Globus pallidus (tissue), 1 donor: ENCODE data around the gene NKAP.
"Not testable (repeated sequence)": the region's sequence is repeated elsewhere in the genome, so short reads cannot be mapped to it uniquely, and the experiment has no call there.

Experiments used
- DNase-seq: peaks from one replicate; pipeline ENCODE4 v3.0.0-alpha.2; 2015; ENCODE audit warnings: low spot score

The NKAP gene

DNA sequence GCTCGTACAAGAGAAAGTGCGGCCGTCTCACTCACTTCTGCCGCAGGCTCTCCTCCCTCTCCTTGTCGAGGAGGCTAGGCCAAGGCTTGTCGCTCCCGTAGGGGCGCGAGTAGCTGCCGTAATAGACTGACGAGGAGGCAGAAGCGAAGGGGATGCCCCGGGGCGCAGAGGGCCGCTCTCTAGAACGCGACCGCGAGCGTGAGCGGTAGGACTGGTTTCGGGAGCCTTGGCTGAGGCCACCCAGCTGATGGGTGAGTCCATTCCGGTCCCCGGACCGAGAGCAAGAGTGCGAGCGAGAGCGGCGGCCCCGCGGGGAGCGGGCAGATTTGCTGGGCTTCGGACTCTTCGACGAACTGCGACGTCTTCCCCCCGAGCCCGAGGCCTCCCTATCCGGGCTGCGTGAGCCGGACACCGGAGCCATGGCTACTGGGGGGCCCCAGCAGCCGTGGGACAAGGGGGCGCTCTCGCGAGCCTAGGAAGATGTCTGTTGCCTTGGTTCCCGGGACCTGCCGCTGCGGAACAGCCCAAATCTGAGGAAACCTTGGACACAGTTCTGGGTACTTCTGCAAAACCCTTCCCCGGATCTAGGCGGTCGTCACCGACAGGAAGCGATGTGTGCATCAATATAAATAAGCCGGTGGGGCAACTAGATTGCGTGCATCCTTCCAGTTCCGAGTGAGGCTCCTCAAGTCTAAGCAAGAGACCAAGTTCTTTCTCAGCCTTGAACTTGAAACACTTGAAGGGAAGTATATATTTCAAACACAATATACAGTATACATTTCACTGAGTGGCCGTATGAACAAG, at the start of gene NKAP:
TSS of gene NKAP (minus strand) at position 567 of the 804 bp plus-strand sequence. CDS start at position 421, 146 bp downstream.
- DNase-seq: peak; percentile 83

DNA sequence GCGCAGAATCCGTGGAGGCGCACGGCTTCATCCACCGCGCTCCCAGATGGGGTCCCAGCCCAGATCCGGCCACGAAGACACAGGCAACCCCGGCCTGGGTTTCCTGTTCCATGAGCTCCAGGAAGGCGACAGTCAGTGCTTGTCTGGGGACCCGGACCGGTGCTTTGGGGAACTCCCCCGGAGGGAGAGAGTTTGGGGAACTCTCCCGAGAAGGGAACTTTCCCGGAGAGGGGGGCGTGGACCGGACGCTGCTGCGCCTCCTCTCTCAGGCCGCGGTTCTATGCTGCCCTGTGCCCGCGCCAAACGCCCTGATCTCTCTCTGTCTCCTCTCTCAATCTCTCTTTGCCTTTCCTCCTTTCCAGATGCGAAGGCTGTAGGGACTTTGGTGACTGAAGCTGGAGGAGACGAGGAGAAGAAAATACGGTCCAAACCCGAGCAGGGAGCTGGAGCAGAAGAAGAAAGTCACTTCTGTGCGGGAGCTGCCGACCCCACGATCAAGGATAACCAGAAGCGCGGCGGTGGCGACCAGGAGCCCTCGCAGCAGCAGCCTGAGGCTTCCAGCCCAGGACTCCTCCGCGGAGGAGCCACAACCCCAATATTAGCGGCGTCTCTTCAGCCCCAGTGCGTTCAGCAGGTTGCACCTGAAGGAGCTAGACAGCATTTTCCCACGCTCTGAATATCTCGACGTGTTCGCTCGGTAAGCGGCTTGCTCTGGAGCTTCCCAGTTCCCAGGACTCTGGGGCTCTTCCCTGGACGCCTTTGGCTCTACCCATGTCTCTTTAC, 47.6 kb upstream of the NKAP start:
- DNase-seq: no peak

DNA sequence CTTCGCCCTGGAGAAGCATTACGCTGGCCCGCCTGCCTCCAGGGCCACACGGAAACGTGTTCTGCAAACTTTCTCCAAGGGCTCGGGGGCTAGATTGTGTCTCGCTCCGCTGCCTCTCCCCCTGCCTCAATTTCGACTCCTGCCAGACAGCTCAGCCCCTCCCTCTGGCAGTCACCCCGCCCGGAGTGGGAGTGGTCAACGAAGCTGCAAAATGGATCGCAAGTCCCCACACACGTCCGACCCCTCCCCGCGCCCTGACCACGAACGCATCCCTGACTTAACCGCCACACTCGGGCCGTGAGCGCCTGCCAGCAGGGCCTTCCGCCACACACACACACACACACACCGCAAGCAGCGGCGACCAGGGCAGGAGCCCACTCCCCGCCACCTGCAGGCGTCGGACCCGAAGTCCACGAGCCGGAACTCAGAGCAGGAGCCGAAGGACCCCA, 47.0 kb upstream of the NKAP start:
- DNase-seq: no peak

DNA sequence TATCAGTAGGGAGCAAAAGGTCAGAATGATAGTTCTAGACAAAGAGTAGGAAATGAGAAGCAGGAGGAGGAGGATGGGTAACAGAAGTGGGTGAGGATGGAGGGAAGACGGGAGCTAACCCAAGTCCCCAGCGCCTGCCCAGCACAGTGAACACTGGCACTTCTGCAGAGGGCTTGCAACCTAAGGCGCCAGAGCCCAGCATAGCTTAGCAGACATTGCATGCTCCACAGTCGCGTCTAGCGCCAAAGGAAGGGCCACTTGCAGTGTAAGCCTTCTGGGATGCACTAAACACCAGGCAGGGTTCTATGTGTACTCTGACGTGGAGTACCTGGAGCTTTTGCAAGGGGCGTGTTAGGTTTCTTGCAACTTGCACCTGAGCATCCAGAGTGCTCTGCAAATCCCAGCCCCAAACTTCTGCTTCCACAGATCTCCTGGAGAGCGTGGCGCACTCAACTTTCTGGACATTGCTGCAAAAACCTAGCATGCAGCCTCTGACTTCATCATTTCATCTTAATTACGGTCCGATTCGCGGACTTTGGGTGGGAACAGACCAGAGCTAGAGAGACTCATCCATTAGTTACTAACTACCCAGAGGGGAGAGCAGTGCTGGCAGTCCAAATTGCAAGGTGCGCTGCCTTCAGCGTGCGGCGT, 46.5 kb upstream of the NKAP start:
- DNase-seq: no peak

DNA sequence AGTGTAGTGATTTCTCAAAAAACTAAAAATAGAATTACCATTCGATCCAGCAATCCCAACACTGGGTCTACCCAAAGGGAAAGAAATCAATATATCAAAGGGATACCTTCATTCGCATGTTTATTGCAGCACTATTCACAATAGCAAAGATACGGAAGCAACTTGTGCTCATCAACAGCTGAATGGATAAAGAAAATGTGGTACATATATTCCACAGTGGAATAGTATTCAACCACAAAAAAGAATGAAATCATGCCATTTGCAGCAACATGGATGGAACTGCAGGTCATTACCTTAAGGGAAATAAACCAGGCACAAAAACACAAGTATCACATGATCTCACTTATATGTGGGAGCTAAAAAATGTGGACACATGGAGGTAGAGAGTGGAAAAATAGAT, 42.7 kb upstream of the NKAP start:
- DNase-seq: no peak

DNA sequence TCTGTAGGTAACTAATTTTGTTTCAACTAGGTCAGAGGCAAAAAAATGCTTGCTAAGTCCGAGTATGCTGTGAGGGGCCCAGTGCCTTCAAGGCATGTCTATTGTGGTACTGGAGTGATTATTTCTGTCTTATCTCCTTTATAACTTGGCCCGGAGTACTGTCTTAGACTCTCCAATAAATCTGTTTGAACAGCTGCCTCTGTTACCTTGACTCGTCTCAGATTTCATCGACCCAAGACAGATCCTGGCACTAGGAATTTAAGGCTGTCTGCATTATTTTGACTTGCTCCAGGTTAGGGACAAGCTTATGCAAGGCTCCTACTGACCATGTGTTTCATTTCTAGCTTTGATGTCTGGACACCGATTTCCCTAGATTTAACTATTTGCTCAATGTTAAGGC, 41.1 kb upstream of the NKAP start:
- no peak for DNase-seq

DNA sequence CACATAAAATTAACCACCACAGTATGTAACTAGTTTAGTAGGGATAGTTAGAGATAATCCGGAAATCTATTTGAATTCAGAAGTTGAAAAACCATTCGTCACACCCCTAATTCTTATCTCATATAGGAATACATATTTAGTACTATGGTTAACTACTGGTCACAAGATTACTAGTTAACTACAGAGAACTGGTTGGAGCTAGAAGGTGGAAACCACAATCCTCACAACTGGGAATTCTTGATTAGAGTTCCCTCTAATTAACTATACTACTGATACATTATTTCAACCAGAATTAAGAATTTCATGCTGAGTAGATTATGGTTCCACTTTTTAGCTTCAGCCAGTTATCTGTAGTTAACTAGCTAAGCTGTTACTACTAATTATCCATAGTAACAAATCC, 39.9 kb upstream of the NKAP start:
- no peak for DNase-seq

DNA sequence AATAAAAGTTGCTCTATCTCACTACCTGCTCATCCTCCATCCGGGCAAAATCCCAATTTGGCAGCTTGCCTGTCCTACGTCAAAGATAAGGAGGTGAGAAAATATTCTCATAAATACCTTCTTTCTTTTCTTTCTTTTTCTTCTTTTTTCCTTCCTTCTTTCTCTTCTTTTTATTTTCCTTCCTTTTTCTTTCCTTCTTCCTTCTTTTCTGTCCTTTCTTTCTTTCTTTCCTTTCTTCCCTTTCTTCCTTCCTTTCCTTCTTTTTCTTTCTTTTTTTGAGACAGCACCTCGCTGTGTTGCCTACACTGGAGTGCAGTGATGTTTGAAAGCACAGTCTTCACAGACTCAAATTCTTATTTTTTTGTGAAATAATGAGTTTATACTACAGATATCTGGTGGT, 38.6 kb upstream of the NKAP start:
- no peak for DNase-seq

DNA sequence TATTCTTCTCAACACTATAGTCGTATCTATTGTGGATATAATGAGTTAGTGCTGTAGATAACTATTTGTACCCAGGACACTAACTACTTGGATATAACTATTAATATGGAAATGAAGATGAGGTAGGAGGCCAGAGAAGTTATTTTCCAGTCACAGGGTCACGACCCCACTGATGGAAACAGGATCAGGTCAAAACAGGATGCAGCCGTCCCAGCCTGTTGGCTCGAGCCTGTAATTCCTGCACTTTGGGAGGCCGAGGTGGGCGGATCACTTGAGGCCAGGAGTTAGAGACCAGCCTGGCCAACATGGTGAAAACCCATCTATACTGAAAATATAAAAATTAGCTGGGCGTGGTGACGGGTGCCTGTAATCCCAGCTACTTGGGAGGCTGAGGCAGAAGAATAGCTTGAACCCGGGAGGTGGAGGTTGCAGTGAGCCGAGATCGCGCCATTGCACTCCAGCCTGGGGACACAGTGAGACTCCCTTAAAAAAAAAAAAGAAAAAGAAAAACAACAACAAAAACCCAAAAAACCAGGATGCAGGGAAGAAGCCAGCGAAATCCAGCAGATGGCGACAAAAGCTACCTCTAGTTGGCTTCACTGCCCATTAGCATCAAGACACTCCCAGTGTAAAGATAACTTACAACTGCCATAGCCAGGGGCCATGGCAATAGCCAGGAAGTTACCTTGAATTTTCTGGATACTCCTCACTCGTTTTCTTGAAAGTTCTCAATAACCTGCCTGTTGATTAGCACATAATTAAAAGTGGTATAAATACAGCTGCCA, 37.9 kb upstream of the NKAP start:
- no peak for DNase-seq

DNA sequence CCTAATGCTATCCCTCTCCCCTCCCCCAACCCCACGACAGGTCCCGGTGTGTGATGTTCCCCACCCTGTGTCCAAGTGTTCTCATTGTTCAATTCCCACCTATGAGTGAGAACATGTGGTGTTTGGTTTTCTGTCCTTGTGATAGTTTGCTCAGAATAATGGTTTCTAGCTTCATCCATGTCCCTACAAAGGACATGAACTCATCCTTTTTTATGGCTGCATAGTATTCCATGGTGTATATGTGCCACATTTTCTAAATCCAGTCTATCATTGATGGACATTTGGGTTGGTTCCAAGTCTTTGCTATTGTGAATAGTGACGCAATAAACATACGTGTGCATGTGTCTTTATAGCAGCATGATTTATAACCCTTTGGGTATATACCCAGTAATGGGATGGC, 33.6 kb upstream of the NKAP start:
- not testable (repeated sequence) for DNase-seq

DNA sequence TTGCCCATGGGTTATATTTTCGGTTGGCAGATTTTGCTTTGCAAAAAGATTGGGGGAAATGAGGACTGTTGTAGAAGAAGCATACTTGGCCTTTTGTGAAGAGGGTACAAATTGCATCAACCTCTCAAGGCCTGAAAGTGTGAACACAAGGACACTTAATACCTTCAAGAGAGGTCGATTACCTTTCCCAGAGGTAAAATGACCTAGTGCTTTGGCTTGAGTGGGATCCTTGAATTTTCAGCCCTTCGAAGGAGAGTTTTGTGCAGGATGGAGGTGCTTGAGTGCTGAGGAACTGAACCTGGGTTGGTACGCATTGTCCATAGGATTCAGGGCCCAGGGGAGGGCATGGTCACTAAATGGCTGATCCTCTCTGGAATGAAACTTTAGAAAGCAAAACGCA, 27.6 kb upstream of the NKAP start:
- no peak for DNase-seq

DNA sequence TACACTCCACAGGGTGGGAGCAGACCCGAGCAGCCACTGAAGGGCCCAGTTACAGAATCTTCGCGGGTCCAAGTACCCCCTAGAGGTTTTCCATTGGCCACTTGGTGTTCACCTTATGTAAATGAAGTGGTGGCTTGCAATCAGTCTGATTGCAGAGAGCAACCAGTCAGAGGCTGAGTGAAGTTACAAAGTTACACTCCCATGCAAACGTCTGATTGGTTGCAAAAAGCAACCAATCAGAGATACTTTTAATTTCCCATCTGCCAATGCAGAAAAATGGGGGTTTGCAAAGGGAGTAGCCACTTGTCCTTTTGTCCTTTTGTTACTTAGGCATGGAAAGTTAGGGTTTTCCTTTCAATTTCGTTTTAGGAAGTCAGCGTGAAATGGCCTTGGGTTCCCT, 27.0 kb upstream of the NKAP start:
- DNase-seq: no peak

DNA sequence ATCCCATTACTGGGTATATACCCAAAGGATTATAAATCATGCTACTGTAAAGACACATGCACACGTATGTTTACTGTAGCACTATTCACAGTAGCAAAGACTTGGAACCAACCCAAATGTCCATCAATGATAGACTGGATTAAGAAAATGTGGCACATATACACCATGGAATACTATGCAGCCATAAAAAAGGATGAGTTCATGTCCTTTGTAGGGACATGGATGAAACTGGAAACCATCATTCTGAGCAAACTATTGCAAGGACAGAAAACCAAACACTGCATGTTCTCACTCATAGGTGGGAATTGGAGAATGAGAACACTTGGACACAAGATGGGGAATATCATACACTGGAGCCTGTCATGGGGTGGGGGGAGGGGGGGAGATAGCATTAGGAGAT, 23.3 kb upstream of the NKAP start:
- not testable (repeated sequence) for DNase-seq

DNA sequence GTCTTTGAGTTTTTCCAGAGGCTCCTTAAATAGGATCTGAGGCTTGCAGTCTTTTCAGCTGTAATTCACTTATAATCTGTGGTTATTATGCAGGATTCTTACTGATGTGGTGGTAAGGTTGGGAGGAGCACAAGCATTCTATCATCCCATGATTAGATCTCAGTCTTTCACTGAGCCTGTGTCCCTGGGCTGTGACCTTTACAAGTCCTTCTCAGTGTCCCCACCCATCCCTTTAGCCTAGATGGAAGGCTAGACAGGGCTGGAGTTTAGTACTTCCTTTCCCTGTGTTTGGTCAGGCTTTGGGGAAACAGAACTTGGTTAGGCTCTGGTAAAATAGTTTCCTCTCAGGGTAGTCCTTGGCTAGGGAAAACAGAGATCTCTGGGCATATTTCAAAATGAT, 17.1 kb upstream of the NKAP start:
- DNase-seq: no peak

DNA sequence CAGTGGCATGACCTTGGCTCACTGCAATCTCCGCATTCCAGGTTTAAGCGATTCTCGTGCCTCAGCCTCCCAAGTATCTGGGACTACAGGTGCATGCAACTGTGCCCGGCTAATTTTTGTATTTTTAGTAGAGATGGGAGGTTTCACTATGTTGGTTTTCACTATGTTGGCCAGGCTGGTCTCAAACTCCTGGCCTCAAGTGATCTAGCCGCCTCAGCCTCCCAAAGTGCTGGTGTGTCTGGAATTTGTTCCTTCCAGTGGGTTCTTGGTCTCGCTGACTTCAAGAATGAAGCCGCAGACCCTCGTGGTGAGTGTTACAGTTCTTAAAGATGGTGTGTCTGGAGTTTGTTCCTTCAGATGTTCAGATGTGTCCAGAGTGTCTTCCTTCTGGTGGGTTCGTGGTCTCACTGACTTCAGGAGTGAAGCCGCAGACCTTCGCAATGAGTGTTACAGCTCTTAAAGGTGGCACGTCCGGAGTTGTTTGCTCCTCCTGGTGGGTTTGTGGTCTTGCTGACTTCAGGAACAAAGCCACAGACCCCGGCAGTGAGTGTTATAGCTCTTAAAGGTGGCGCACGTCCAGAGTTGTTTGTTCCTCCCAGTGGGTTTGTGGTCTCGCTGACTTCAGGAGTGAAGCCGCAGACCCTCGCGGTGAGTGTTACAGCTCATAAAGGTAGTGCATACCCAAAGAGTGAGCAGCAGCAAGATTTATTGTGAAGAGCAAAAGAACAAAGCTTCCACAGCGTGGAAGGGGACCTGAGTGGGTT, 12.4 kb upstream of the NKAP start:
- DNase-seq: not testable (repeated sequence)

DNA sequence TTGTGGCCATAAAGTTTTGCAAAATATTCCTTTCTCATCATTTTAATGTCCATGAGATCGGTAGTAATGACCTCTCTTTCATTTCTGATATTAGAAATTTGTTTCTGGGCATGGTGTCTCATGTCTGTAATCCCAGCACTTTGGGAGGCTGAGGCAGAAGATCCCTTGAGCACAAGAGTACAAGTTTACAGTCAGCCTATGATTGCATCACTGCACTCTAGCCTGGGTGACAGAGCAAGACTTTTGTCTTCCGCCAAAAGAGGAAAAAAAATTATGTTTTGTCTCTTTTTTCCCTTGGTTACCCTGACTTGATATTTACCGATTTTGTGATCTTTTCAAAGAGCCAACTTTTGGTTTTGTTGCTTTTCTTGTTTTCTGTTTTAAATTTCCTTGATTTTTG, 10.8 kb upstream of the NKAP start:
- DNase-seq: no peak

DNA sequence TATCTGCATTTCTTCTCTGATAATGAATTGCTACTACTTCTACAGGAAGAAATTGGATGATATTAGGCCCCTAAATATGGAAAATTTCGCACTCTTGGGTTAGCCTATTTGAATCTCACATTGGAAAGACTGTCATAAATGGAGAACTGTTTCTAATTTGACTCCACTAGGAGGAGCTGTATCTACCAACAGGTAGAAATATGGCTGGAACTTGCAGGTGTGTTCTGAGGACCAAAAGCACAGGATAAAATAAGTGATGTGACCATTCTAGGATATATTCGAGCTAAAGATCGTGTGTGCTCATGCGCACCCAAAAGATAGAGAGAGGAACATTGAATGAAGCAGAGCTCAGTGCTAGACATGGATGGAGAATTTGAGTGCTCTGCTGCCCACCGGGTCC, 4.8 kb upstream of the NKAP start:
- no peak for DNase-seq

DNA sequence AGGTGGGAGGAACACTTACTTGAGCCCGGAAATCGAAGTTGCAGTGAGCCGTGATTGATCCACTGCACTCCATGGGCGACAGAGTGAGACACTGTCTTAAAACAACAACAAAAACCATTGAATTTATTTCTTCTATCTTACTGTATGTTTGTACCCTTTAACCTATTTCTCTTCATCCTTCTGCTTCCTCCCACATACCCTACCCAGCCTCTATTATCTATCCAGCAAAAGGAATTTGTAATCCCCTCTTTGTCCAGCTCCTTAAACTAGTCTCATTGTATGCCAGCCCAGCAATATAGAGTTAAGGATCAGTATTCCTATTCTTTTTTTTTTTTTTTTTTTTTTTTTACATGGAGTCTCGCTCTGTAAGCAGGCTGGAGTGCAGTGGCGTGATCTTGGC, 1.9 kb upstream of the NKAP start:
- no peak for DNase-seq

DNA sequence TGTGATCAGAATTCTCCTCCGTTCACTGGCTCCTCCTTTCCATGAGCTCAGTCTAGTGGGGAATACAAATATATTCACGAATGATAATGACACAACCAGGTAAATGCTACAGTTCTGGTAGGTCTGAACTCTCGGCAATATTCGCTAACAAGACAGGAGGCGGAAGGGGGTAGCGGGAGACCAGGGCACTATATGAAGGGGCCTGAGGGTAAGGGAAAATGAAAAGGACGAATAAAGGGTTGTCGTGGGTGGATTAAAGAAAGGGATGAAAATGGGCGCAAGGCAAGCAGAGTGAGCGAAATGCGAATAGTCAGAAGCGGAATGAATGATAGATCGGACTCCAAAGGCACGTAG, 743 bp downstream of the NKAP start:
- no peak for DNase-seq

DNA sequence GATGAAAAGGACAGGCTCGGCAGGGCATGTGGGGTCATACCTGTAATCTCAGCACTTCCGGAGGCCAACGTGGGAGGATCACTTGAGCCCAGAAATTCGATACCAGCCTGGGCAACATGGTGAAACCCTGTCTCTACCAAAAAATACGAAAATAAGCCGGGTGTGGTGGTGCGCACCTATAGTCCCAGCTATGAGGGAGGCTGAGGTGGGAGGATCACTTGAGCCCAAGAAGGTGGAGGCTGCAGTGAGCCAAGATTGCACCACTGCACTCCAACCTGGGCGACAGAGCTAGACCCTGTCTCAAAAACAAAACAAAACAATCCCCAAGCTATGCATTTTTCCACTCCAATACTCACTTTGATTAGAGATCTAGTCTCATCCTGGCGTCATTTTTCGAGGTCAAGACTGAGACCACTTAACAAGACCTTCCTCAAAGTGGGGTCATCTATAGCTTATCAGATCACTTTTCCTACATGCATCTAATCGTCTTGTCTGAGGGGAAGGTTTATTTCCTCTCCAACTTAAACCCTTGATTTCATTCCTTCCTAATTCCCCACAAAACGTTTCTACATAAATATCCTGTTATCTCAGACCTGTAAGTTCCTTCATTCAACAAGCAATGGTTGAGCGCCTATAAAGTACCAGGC, 1.3 kb downstream of the NKAP start:
- DNase-seq: no peak

DNA sequence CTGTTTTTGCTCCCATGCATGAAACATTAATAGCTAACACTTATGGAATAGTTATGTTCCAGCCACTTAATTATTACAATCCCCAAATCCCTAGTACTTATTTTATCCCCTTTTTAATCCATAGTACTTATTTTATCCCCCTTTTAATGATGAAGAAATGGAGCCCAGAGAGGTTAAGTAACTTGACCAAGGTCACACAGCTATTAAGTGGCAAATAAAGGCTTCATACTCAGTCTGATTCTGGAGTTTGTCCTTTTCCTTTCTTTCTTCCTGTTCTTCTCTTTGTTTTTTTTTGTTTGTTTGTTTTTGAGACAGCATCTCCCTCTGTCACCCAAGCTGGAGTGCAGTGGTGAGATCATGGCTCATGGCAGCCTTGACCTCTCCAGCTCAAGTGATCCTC, 2.2 kb downstream of the NKAP start:
- no peak for DNase-seq
